Raji (cell line): ENCODE results near the gene SIRT3.

ENCODE experiments used
- POLR2A ChIP-seq: IDR thresholded peaks from 2 replicates; pipeline ENCODE4 v1.6.1; 2011; ENCODE audit warnings: low read depth, low read length, control low read depth; ENCODE audit not compliant: insufficient read depth

Gene SIRT3

GRCh38 chr11:232783-233565, 3.2 kb downstream of the SIRT3 start:
- TF ChIP-seq POLR2A, result no peak

DNA sequence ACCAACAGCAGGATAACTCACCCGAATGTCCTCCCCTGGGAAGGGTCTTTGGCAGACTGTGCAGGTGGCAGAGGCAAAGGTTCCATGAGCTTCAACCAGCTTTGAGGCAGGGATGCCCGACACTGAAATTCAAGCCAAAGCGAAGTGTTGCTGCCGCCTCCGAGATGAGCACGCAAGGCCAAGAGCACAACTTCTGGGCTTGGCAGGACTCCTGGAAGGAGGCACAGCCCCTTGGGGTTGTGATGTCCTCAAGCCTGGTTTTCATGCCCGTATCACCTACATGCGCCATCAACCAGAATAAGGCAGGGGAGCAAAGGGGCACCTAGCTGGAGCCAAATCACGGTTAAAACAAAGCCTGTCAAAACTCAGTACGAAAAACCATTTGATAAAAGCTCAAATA, 5.7 kb downstream of the SIRT3 start:
- TF ChIP-seq POLR2A, result no peak

DNA sequence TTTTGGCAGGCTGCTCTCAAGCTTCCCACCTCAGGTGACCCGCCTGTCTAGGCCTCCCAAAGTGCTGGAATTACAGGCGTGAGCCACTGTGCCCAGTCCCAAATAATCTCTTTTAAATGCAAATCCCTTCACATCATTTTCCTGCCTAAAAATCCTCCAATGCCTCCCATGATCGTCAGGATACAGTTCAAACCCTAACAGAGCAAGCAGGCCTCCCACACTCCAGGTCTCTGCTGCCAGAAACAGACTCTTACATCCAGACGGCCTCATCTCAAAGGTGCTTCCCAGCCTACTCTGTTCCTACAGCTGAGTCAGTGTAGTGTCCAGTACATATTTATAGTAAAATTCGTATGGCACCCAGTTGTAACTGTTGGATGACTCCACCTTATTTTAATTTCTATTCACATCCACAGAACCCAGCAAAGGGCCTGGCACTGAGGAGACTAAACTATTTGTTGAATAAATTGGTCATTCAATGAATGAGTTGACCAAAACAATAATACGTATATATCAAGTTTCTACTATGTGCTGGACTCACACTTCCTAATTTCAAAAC, 8.2 kb downstream of the SIRT3 start:
- TF ChIP-seq POLR2A, result no peak

- no peak for TF ChIP-seq POLR2A
These were observed 10.2 kb downstream of the SIRT3 start for GRCh38 chr11:225734-226453.

GRCh38 chr11:224424-224823, 11.7 kb downstream of the SIRT3 start:
- no peak for TF ChIP-seq POLR2A

DNA sequence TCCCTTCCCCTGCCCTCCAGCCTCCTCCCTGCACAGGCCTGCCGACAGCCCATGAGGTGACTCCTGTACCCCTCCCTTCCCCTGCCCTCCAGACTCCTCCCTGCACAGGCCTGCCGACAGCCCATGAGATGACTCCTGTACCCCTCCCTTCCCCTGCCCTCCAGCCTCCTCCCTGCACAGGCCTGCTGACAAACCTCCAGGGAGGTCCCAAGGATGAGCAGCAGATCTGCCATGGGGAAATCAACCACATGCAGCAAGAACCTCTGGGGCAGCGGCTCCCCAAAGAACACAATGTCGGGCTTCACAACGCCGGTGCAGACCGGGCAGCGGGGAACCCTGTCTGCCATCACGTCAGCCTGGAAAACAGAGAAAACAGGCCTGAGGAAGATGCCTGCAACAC, 12.3 kb downstream of the SIRT3 start:
- TF ChIP-seq POLR2A, result no peak

DNA sequence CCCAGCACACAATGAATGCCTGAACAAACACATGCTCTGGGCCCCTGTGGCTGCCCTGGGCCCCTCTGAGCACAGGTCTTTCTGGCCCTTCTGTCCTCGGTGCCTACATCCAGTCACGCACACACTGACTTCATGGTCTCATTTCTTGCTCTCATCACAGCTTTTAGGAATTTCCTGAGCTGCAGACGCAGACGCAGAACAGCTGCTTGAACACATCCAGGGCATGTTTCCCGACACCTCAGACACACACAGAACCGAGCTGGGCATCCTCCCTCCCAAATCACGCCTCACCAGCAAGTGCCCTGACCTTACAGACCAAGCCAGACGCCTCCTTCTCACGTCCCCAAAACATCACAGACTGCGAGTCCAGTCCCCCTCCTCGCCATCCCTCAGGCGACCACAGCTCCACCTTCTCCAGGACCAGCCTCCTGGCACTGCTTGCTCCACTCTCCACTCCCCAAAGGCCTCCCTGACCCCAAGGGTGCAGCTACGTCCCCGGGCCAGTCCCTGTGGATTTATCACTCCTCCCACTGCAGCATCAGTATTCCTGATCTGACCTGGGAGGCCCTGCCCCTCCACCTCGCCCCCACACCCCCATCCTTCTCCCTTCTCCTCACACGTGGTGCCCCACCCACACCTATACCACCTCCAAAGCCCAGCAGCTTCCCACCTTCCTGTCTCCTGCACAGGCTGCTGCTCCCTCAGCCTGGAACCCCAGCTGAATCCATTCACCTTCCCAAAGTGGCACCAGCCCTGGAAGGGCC, 12.9 kb downstream of the SIRT3 start:
- no peak for TF ChIP-seq POLR2A

GRCh38 chr11:221998-222789, 13.9 kb downstream of the SIRT3 start:
- TF ChIP-seq POLR2A, result no peak

- no peak for TF ChIP-seq POLR2A
These were observed 14.6 kb downstream of the SIRT3 start for GRCh38 chr11:221539-221938.

- TF ChIP-seq POLR2A, result no peak
These were observed 17.1 kb downstream of the SIRT3 start for GRCh38 chr11:218815-219593.

- TF ChIP-seq POLR2A, result no peak
These were observed 18.4 kb downstream of the SIRT3 start for GRCh38 chr11:217704-218103.

GRCh38 chr11:216081-216974, 19.8 kb downstream of the SIRT3 start:
- TF ChIP-seq POLR2A, result no peak

GRCh38 chr11:215581-216037, 20.5 kb downstream of the SIRT3 start:
- no peak for TF ChIP-seq POLR2A
